Thyroid gland (tissue), 4 donors: ENCODE data around the gene PLGRKT.

ENCODE experiments used
- POLR2A ChIP-seq, 2 donors: fragments of 450-650 bp; IDR thresholded peaks; one replicate each; pipeline ENCODE4 v1.6.1; 2017; ENCODE audit warnings: antibody characterized with exemption in 2 of 2, mild to moderate bottlenecking in 2 of 2, moderate library complexity in 1 of 2
- TF ChIP-seq, protein P1 (sequence below), 6 experiments: fragments of 200-600 bp in 3 of 6; fragments of 450-650 bp in 3 of 6; sonication (generic) in 3 of 6; IDR thresholded peaks; one replicate each; pipeline ENCODE4 v1.5.1; 2016 to 2019; ENCODE audit warnings: antibody characterized with exemption in 6 of 6, mild to moderate bottlenecking in 2 of 6, inconsistent platforms in 1 of 6, moderate library complexity in 1 of 6

DNA sequence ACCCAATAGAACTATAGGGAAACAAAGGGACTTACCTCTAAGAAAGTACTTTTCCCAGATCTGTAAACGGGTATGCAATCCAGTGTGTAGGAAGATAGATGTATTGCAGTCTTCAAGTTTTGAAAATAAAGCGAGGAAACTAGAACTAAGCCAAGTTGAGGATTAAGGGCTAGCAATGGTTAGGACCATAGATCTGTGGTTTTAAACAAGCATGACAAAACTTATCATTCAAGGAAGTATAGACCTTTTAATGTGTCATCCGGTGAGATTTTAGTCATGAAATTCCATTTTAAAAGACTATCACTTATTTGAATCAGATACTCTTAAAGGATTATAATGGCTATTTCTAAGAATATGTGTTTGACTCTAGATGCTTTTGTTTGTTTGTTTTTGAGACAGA lies 33.1 kb upstream of the PLGRKT start:
- TF ChIP-seq, protein P1, sequence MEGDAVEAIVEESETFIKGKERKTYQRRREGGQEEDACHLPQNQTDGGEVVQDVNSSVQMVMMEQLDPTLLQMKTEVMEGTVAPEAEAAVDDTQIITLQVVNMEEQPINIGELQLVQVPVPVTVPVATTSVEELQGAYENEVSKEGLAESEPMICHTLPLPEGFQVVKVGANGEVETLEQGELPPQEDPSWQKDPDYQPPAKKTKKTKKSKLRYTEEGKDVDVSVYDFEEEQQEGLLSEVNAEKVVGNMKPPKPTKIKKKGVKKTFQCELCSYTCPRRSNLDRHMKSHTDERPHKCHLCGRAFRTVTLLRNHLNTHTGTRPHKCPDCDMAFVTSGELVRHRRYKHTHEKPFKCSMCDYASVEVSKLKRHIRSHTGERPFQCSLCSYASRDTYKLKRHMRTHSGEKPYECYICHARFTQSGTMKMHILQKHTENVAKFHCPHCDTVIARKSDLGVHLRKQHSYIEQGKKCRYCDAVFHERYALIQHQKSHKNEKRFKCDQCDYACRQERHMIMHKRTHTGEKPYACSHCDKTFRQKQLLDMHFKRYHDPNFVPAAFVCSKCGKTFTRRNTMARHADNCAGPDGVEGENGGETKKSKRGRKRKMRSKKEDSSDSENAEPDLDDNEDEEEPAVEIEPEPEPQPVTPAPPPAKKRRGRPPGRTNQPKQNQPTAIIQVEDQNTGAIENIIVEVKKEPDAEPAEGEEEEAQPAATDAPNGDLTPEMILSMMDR (IDR thresholded peaks at IDR 0.05), result no peak
- TF ChIP-seq POLR2A (IDR thresholded peaks at IDR 0.05), result no peak
